Measurements from ENCODE around the gene KLHL18.

The KLHL18 gene

DNA sequence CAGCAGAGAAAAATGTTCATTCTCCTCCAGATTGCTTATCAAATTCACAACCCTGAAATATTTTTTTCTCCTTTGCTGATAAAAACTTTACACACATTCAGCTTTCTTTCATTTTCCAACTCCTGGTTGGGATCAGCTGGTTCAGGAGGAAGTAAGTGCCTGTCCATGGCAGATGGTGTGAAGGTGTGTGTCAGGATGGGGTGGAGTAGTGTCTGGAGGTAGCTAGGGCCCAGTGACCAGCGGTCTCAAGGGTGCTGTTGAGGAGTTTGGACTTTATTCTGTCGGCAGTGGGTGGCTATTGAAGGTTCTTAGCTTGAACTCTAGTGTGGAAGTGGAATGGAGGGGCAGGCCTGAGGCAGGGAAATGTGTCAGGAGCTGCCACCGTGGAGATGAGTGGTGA lies 51.2 kb downstream of the KLHL18 start:
- Histone ChIP-seq H3K9me3 (ENCODE audit: control insufficient read depth, low read length) (no peaks in the 10 kb centered on the region), H3K4me1 (ENCODE audit: control insufficient read depth, insufficient read depth, low read length, poor library complexity, severe bottlenecking) (no peaks in the 10 kb centered on the region), H3K36me3 (ENCODE audit: control insufficient read depth, insufficient read depth, low read length) (peaks cover 73% of the 10 kb centered on the region), H3K27me3 (replicated peaks; ENCODE audit: control insufficient read depth, insufficient read depth, low read length, poor library complexity, severe bottlenecking) (no peaks in the 10 kb centered on the region), H3K27ac (ENCODE audit: insufficient read depth, low read length, poor library complexity, severe bottlenecking) (no peak overlapping the region), H3K4me3 (ENCODE audit: insufficient read depth, low read depth, low read length, poor library complexity, severe bottlenecking) (no peak overlapping the region)
- no peak for DNase-seq

DNA sequence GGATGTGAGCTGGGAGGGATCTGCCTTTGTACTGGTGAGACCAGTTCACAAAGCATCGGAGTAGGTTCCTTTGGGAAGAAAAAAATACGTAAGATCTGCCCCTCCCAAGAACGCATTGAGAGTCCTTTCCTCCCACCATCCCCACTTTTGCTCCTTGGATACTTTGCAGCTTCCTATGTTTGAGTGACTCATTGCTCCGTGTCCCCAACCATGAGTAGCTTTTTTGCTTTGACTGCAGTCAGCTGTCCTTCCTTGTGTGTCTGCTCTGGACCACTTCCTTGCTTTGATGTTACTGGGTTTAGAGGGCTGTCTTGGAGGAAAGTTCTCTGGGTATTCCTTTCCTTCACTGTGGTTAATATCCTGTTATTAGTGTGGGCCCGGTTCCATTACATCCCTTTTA lies 54.9 kb downstream of the KLHL18 start:
- H3K27ac ChIP-seq (ENCODE audit: insufficient read depth, low read length, poor library complexity, severe bottlenecking): no peak overlapping the region
- peaks cover 67% of the 10 kb centered on the region for H3K36me3 ChIP-seq (ENCODE audit: control insufficient read depth, insufficient read depth, low read length)
- H3K9me3 ChIP-seq (ENCODE audit: control insufficient read depth, low read length): no peaks in the 10 kb centered on the region
- H3K4me3 ChIP-seq (ENCODE audit: insufficient read depth, low read depth, low read length, poor library complexity, severe bottlenecking): no peak overlapping the region
- H3K27me3 ChIP-seq (replicated peaks; ENCODE audit: control insufficient read depth, insufficient read depth, low read length, poor library complexity, severe bottlenecking): no peaks in the 10 kb centered on the region
- no peaks in the 10 kb centered on the region for H3K4me1 ChIP-seq (ENCODE audit: control insufficient read depth, insufficient read depth, low read length, poor library complexity, severe bottlenecking)
- no peak for DNase-seq

DNA sequence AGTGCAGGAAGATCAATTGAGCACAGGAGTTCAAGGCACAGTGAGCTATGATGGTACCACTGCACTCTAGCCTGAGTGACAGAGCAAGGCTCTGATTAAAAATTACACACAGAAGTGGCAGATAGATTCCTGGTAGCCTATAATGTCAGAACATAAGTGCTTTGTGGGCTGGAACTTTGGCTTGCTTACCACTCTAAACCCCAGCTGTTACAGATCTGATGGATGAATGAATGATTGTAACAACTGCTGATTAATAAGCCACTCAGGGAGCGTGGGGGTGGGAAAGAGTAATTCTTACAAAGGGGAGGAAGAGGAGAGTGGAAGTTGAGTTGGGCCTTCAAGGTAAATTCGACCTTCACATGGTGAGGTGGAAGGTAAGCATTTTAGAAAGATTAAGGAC lies 57.2 kb downstream of the KLHL18 start:
- H3K27ac ChIP-seq (ENCODE audit: insufficient read depth, low read length, poor library complexity, severe bottlenecking): no peak overlapping the region
- DNase-seq: no peak
- no peak overlapping the region for H3K4me3 ChIP-seq (ENCODE audit: insufficient read depth, low read depth, low read length, poor library complexity, severe bottlenecking)
- no peaks in the 10 kb centered on the region for H3K27me3 ChIP-seq (replicated peaks; ENCODE audit: control insufficient read depth, insufficient read depth, low read length, poor library complexity, severe bottlenecking)
- no peaks in the 10 kb centered on the region for H3K9me3 ChIP-seq (ENCODE audit: control insufficient read depth, low read length)
- H3K36me3 ChIP-seq (ENCODE audit: control insufficient read depth, insufficient read depth, low read length): peaks cover 63% of the 10 kb centered on the region
- H3K4me1 ChIP-seq (ENCODE audit: control insufficient read depth, insufficient read depth, low read length, poor library complexity, severe bottlenecking): no peaks in the 10 kb centered on the region

DNA sequence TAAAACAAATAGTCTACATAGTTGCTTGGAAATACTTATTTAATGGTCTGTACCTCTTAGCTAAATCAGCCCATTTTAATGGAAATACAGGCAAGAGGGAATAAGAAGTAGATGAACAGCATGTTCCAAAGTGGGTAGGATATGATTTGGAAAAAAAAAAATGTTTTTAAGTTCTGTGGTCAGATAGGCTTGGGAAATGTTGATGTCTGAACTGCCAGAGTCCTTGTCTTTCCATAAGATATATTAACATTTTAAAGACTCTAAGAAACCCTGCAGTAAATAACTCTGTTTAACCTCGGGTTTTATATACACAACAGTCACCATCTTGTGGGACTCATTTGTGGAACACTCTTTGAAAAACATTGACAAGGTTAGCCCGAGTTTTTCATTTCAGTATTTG lies 58.1 kb downstream of the KLHL18 start:
- Histone ChIP-seq H3K36me3 (ENCODE audit: control insufficient read depth, insufficient read depth, low read length) (peaks cover 57% of the 10 kb centered on the region), H3K27ac (ENCODE audit: insufficient read depth, low read length, poor library complexity, severe bottlenecking) (no peak overlapping the region), H3K4me1 (ENCODE audit: control insufficient read depth, insufficient read depth, low read length, poor library complexity, severe bottlenecking) (no peaks in the 10 kb centered on the region), H3K9me3 (ENCODE audit: control insufficient read depth, low read length) (no peaks in the 10 kb centered on the region), H3K27me3 (replicated peaks; ENCODE audit: control insufficient read depth, insufficient read depth, low read length, poor library complexity, severe bottlenecking) (no peaks in the 10 kb centered on the region), H3K4me3 (ENCODE audit: insufficient read depth, low read depth, low read length, poor library complexity, severe bottlenecking) (no peak overlapping the region)
- DNase-seq: no peak

DNA sequence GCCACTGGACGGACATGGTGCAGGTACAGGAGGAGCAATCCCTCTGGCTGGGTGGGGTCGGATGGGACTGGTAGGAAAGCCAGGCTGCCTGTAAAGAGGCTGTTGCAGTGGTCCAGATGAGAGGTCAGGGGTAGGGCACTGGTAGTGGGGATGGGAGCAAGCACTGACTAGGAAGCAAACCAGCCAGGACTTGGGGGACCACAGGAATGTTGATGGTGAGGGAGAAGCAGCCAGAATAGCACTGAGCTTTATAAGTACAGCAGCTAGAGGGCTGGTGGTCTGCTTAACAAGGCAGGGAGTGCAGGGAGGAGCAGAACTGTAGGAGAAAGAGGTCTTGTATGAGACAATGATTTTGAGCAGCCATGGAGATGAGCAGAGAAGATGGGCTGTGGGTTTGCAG lies 59.4 kb downstream of the KLHL18 start:
- Histone ChIP-seq H3K4me1 (ENCODE audit: control insufficient read depth, insufficient read depth, low read length, poor library complexity, severe bottlenecking) (no peaks in the 10 kb centered on the region), H3K27ac (ENCODE audit: insufficient read depth, low read length, poor library complexity, severe bottlenecking) (no peak overlapping the region), H3K36me3 (ENCODE audit: control insufficient read depth, insufficient read depth, low read length) (peaks cover 44% of the 10 kb centered on the region), H3K27me3 (replicated peaks; ENCODE audit: control insufficient read depth, insufficient read depth, low read length, poor library complexity, severe bottlenecking) (no peaks in the 10 kb centered on the region), H3K4me3 (ENCODE audit: insufficient read depth, low read depth, low read length, poor library complexity, severe bottlenecking) (no peak overlapping the region), H3K9me3 (ENCODE audit: control insufficient read depth, low read length) (no peaks in the 10 kb centered on the region)
- no peak for DNase-seq

DNA sequence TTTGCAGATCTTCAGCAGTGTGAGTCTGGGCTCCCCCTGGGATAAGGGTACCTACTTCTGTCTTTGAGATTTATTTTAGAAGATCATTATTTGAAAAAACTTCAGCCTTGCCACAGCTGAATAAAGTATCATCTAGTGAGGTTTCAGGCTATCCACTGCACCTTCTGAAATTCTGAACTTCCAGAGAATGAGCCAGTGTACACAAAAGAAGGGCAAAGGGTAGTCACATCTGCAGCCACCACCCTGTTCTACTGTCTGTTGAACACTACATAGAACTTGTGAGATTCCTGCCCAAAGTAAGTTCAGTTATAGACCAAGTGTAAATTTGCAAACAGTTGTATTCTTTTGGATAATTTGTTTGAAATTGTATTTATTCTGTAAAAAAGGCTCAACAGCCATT lies 60.1 kb downstream of the KLHL18 start:
- Histone ChIP-seq H3K9me3 (ENCODE audit: control insufficient read depth, low read length) (no peaks in the 10 kb centered on the region), H3K4me3 (ENCODE audit: insufficient read depth, low read depth, low read length, poor library complexity, severe bottlenecking) (no peak overlapping the region), H3K27me3 (replicated peaks; ENCODE audit: control insufficient read depth, insufficient read depth, low read length, poor library complexity, severe bottlenecking) (no peaks in the 10 kb centered on the region), H3K4me1 (ENCODE audit: control insufficient read depth, insufficient read depth, low read length, poor library complexity, severe bottlenecking) (no peaks in the 10 kb centered on the region), H3K27ac (ENCODE audit: insufficient read depth, low read length, poor library complexity, severe bottlenecking) (no peak overlapping the region), H3K36me3 (ENCODE audit: control insufficient read depth, insufficient read depth, low read length) (peaks cover 38% of the 10 kb centered on the region)
- DNase-seq: no peak

DNA sequence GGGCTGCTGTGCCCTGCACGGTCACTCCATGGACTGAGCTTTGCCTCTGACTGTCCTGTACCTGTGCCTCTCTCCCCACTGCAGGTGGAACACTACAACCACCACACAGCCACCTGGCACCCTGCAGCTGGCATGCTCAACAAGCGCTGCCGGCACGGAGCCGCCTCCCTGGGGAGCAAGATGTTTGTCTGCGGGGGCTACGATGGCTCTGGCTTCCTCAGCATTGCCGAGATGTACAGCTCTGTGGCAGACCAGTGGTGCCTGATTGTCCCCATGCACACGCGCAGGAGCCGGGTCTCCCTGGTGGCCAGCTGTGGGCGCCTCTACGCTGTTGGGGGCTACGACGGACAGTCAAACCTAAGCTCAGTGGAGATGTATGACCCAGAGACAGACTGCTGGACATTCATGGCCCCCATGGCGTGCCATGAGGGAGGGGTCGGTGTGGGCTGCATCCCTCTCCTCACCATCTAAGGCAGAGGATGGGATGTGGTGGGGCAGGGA lies 60.8 kb downstream of the KLHL18 start:
- H3K4me3 ChIP-seq (ENCODE audit: insufficient read depth, low read depth, low read length, poor library complexity, severe bottlenecking): no peak overlapping the region
- no peaks in the 10 kb centered on the region for H3K27me3 ChIP-seq (replicated peaks; ENCODE audit: control insufficient read depth, insufficient read depth, low read length, poor library complexity, severe bottlenecking)
- no peaks in the 10 kb centered on the region for H3K4me1 ChIP-seq (ENCODE audit: control insufficient read depth, insufficient read depth, low read length, poor library complexity, severe bottlenecking)
- H3K27ac ChIP-seq (ENCODE audit: insufficient read depth, low read length, poor library complexity, severe bottlenecking): no peak overlapping the region
- H3K9me3 ChIP-seq (ENCODE audit: control insufficient read depth, low read length): no peaks in the 10 kb centered on the region
- no peak for DNase-seq
- peaks cover 31% of the 10 kb centered on the region for H3K36me3 ChIP-seq (ENCODE audit: control insufficient read depth, insufficient read depth, low read length)

DNA sequence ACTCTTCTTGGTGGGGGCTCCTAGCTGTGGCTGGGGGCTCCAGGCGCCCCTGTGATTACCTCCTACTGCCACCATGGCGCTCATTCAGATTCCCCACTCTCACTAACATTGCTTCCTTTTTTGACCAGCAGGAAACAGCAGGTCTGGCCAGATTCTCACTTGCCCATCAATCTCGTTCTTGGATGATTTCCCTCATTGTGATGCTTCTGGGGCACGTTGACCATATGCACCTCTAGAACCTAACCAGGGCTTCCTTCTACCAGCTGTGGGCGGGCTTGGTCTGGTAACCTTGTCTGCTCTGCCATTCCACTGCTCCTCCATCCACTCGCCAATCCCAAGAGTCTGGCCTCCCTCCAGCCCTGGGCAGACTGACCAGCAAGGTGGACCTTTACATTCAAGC lies 62.2 kb downstream of the KLHL18 start:
- no peaks in the 10 kb centered on the region for H3K9me3 ChIP-seq (ENCODE audit: control insufficient read depth, low read length)
- H3K4me3 ChIP-seq (ENCODE audit: insufficient read depth, low read depth, low read length, poor library complexity, severe bottlenecking): no peak overlapping the region
- no peak for DNase-seq
- H3K4me1 ChIP-seq (ENCODE audit: control insufficient read depth, insufficient read depth, low read length, poor library complexity, severe bottlenecking): no peaks in the 10 kb centered on the region
- H3K36me3 ChIP-seq (ENCODE audit: control insufficient read depth, insufficient read depth, low read length): peaks cover 24% of the 10 kb centered on the region
- H3K27me3 ChIP-seq (replicated peaks; ENCODE audit: control insufficient read depth, insufficient read depth, low read length, poor library complexity, severe bottlenecking): no peaks in the 10 kb centered on the region
- no peak overlapping the region for H3K27ac ChIP-seq (ENCODE audit: insufficient read depth, low read length, poor library complexity, severe bottlenecking)

DNA sequence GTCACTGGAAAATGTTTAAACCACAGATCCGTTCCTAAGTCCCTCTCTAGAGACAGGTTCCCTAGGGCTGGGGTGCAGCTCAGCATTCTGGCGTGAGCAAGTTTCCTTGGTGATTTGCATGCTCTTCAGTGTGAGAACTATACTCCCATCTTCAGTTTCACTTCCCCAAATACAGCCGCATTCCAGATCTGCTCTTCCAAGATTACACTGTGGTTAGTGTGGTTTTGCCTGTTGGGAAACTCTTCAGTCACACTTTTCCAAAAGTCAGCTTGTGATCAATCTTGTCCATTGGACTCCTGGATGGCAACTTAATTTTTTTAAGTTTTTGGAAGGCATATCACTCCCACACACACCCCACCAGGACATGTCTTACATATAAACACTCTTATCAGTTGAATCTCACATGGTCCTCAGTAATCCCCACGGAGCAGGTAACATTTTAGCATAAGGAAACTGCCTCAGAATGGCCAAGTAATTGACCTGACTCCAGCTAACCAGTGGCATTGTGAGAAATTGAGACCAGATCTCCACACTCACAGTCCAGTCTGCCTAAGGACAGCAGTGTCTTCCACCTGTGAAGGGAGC lies 64.6 kb downstream of the KLHL18 start:
- Histone ChIP-seq H3K27me3 (replicated peaks; ENCODE audit: control insufficient read depth, insufficient read depth, low read length, poor library complexity, severe bottlenecking) (no peaks in the 10 kb centered on the region), H3K4me3 (ENCODE audit: insufficient read depth, low read depth, low read length, poor library complexity, severe bottlenecking) (no peak overlapping the region), H3K9me3 (ENCODE audit: control insufficient read depth, low read length) (no peaks in the 10 kb centered on the region), H3K36me3 (ENCODE audit: control insufficient read depth, insufficient read depth, low read length) (peaks cover 19% of the 10 kb centered on the region), H3K27ac (ENCODE audit: insufficient read depth, low read length, poor library complexity, severe bottlenecking) (no peak overlapping the region), H3K4me1 (ENCODE audit: control insufficient read depth, insufficient read depth, low read length, poor library complexity, severe bottlenecking) (no peaks in the 10 kb centered on the region)
- no peak for DNase-seq

DNA sequence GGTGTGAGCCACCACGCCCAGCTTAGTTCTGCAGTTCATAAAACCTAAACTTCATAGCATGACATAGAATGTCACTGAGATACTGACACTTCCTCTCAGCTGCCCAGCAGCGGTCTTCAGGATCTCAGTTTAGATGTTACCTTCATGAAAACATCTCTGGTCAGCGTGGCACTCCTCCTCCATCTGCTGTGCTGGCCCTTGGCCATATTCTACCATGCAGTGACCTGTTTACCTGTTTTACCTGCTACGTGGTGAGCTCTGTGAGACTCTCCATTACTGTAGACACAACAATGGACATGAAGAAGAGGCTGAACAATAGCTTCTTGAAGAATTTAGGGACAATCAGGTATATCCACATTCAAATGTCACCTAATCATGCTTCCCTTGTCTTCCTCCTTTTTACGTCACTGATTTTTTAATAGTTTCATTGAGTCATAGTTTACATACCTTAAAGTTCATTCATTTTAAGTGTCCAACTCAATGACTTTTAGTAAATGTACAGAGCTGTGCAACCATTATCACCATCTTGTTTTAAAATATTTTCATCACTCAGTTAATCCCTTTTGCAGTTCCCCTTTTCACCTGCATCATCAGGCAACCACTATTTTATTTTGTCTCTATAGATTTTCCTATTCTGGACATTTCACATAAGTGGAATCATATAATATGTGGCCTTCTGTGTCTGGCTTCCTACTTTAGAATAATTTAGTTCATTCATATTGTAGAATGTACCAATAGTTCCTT lies 65.8 kb downstream of the KLHL18 start:
- Histone ChIP-seq H3K27ac (ENCODE audit: insufficient read depth, low read length, poor library complexity, severe bottlenecking) (no peak overlapping the region), H3K9me3 (ENCODE audit: control insufficient read depth, low read length) (no peaks in the 10 kb centered on the region), H3K27me3 (replicated peaks; ENCODE audit: control insufficient read depth, insufficient read depth, low read length, poor library complexity, severe bottlenecking) (no peaks in the 10 kb centered on the region), H3K4me1 (ENCODE audit: control insufficient read depth, insufficient read depth, low read length, poor library complexity, severe bottlenecking) (no peaks in the 10 kb centered on the region), H3K4me3 (ENCODE audit: insufficient read depth, low read depth, low read length, poor library complexity, severe bottlenecking) (no peak overlapping the region), H3K36me3 (ENCODE audit: control insufficient read depth, insufficient read depth, low read length) (peaks cover 9% of the 10 kb centered on the region)
- no peak for DNase-seq
